Measurements from ENCODE around the gene SEMA5A.

- no peak for TF ChIP-seq CTCF (IDR thresholded peaks at IDR 0.05)
- no peak for TF ChIP-seq TCF7 (CRISPR knock-in tag; IDR thresholded peaks at IDR 0.05; ENCODE audit: low read depth)
- TF ChIP-seq TEAD1 (CRISPR knock-in tag; IDR thresholded peaks at IDR 0.05): no peak
- TF ChIP-seq CBFB (CRISPR knock-in tag; IDR thresholded peaks at IDR 0.05; ENCODE audit: low read depth): no peak
- TF ChIP-seq, protein P1, sequence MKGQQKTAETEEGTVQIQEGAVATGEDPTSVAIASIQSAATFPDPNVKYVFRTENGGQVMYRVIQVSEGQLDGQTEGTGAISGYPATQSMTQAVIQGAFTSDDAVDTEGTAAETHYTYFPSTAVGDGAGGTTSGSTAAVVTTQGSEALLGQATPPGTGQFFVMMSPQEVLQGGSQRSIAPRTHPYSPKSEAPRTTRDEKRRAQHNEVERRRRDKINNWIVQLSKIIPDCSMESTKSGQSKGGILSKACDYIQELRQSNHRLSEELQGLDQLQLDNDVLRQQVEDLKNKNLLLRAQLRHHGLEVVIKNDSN (CRISPR knock-in tag; IDR thresholded peaks at IDR 0.05): no peak
- no peak for TF ChIP-seq NFE2L1 (CRISPR knock-in tag; IDR thresholded peaks at IDR 0.05)
- TF ChIP-seq STAT6 (CRISPR knock-in tag; conservative IDR thresholded peaks at IDR 0.05; ENCODE audit: low read depth): no peak
Observed at GRCh38 chr5:9482381-9482780, 63.5 kb downstream of the SEMA5A start.

Measured in WTC11 (cell line).